Trophoblast cell (in vitro differentiated cells and primary cell): ENCODE data around the gene CASTOR1.
A peak's percentile ranks its signal among the peaks of the same experiment; 100 is the strongest.

Source experiments
- DNase-seq, 2 donors: peaks; one replicate each; pipeline ENCODE4 v3.0.0-alpha.2; 2016
- H2AFZ ChIP-seq: 2 replicates; pipeline ENCODE4 v1.6.1; 2013; ENCODE audit warnings: low read length, moderate library complexity, mild to moderate bottlenecking; ENCODE audit not compliant: insufficient read depth, poor library complexity
- H2AK5ac ChIP-seq: 2 replicates; pipeline ENCODE4 v1.6.1; 2013; ENCODE audit warnings: mild to moderate bottlenecking, low read length
- H2BK120ac ChIP-seq: 2 replicates; pipeline ENCODE4 v1.6.1; 2013; ENCODE audit warnings: low read length, mild to moderate bottlenecking, moderate library complexity; ENCODE audit not compliant: insufficient read depth, poor library complexity
- H2BK12ac ChIP-seq: 2 replicates; pipeline ENCODE4 v1.6.1; 2013; ENCODE audit warnings: mild to moderate bottlenecking, low read length, moderate library complexity
- H2BK5ac ChIP-seq: 2 replicates; pipeline ENCODE4 v1.6.1; 2013; ENCODE audit warnings: low read length, low read depth, moderate library complexity, mild to moderate bottlenecking; ENCODE audit not compliant: poor library complexity
- H3K14ac ChIP-seq: 2 replicates; pipeline ENCODE4 v1.6.1; 2013; ENCODE audit warnings: mild to moderate bottlenecking, low read length
- H3K18ac ChIP-seq: 2 replicates; pipeline ENCODE4 v1.6.1; 2013; ENCODE audit warnings: mild to moderate bottlenecking, low read length
- H3K23ac ChIP-seq: 2 replicates; pipeline ENCODE4 v1.6.1; 2013; ENCODE audit warnings: low read length
- H3K27ac ChIP-seq: 2 replicates; pipeline ENCODE4 v1.5.1; 2013; ENCODE audit warnings: low read depth, mild to moderate bottlenecking, inconsistent platforms, low read length, moderate library complexity
- H3K27me3 ChIP-seq: 2 replicates; pipeline ENCODE4 v1.6.1; 2013; ENCODE audit warnings: inconsistent platforms, mild to moderate bottlenecking, low read length, moderate library complexity; ENCODE audit not compliant: insufficient read depth
- H3K36me3 ChIP-seq, 2 experiments: 1 replicate in 1 of 2; 2 replicates in 1 of 2; pipeline ENCODE4 v1.6.1; 2013; ENCODE audit warnings: low read length in 2 of 2, mild to moderate bottlenecking in 2 of 2, moderate library complexity in 1 of 2; ENCODE audit not compliant: insufficient read depth in 2 of 2, control insufficient read depth in 1 of 2
- H3K4ac ChIP-seq: 2 replicates; pipeline ENCODE4 v1.6.1; 2013; ENCODE audit warnings: low read depth, mild to moderate bottlenecking, low read length, moderate library complexity
- H3K4me1 ChIP-seq, 2 experiments: 1 replicate in 1 of 2; 2 replicates in 1 of 2; pipeline ENCODE4 v1.6.1; 2013; ENCODE audit warnings: low read length in 2 of 2, mild to moderate bottlenecking in 2 of 2, moderate library complexity in 1 of 2; ENCODE audit not compliant: insufficient read depth in 2 of 2, control insufficient read depth in 1 of 2
- H3K4me2 ChIP-seq: 2 replicates; pipeline ENCODE4 v1.6.1; 2013; ENCODE audit warnings: inconsistent platforms, mild to moderate bottlenecking, low read length, moderate library complexity
- H3K4me3 ChIP-seq: 2 replicates; pipeline ENCODE4 v1.5.1; 2013; ENCODE audit warnings: mild to moderate bottlenecking, low read depth, low read length, inconsistent platforms
- H3K79me1 ChIP-seq: one replicate; pipeline ENCODE4 v1.6.1; 2013; ENCODE audit warnings: low read length
- H3K79me2 ChIP-seq: 2 replicates; pipeline ENCODE4 v1.6.1; 2013; ENCODE audit warnings: low read length, mild to moderate bottlenecking; ENCODE audit not compliant: control insufficient read depth, insufficient read depth, poor library complexity
- H3K9ac ChIP-seq: 2 replicates; pipeline ENCODE4 v1.6.1; 2013; ENCODE audit warnings: mild to moderate bottlenecking, low read length
- H3K9me3 ChIP-seq: 2 replicates; pipeline ENCODE4 v1.6.1; 2013; ENCODE audit warnings: low read depth, mild to moderate bottlenecking, control low read depth, inconsistent platforms, low read length; ENCODE audit not compliant: insufficient read depth
- H4K12ac ChIP-seq: 2 replicates; pipeline ENCODE4 v1.6.1; 2013; ENCODE audit warnings: low read depth, mild to moderate bottlenecking, low read length, moderate library complexity
- H4K8ac ChIP-seq: 2 replicates; pipeline ENCODE4 v1.6.1; 2013; ENCODE audit warnings: low read depth, mild to moderate bottlenecking, low read length, moderate library complexity
- H4K91ac ChIP-seq: one replicate; pipeline ENCODE4 v1.6.1; 2013; ENCODE audit warnings: low read depth, mild to moderate bottlenecking, low read length, moderate library complexity
- WGBS: extraction: QIAGEN DNeasy Blood & Tissue Kit; methylation state at CpG from one replicate; pipeline ENCODE4 v1.1.7; 2013; ENCODE audit warnings: missing lambda C conversion rate; ENCODE audit not compliant: insufficient read length, insufficient coverage; ENCODE audit errors: extremely low coverage; 5-methylcytosine and 5-hydroxymethylcytosine counted together

Gene CASTOR1

GRCh38 chr22:30318799-30319419, 29.6 kb upstream of the CASTOR1 start:
- WGBS = no CpG with 5 or more reads among the region's 7 CpGs
- H3K9ac ChIP-seq = no peak overlapping the region
- H3K4me2 ChIP-seq = no peak overlapping the region
- H2BK120ac ChIP-seq = no peak overlapping the region
- no peak overlapping the region for H4K12ac ChIP-seq
- no peak overlapping the region for H2BK12ac ChIP-seq
- no peak overlapping the region for H2BK5ac ChIP-seq
- H2AFZ ChIP-seq = no peak overlapping the region
- DNase-seq = no peak
- H3K4me3 ChIP-seq = no peak overlapping the region
- no peak overlapping the region for H4K8ac ChIP-seq
- H3K27me3 ChIP-seq = no peaks in the 10 kb centered on the region
- no peak overlapping the region for H4K91ac ChIP-seq
- H3K36me3 ChIP-seq = peaks cover 30 to 45% of the 10 kb centered on the region in 2 experiments
- no peak overlapping the region for H2AK5ac ChIP-seq
- H3K23ac ChIP-seq = no peak overlapping the region
- peak overlapping the region; percentile 31 for H3K4ac ChIP-seq
- H3K79me2 ChIP-seq = peaks cover 31% of the 10 kb centered on the region
- H3K27ac ChIP-seq = no peak overlapping the region
- peaks cover 53 to 63% of the 10 kb centered on the region in 2 experiments for H3K4me1 ChIP-seq
- H3K9me3 ChIP-seq = no peaks in the 10 kb centered on the region
- H3K79me1 ChIP-seq = peaks cover 16% of the 10 kb centered on the region
- no peak overlapping the region for H3K14ac ChIP-seq
- peak overlapping the region; percentile 7 for H3K18ac ChIP-seq

- Histone ChIP-seq H2AK5ac (no peak overlapping the region), H3K18ac (peak overlapping the region; percentile 24), H3K9me3 (no peaks in the 10 kb centered on the region), H3K14ac (no peak overlapping the region), H3K79me1 (peaks cover 16% of the 10 kb centered on the region), H3K4ac (peak overlapping the region; percentile 31), H2BK12ac (no peak overlapping the region), H3K23ac (no peak overlapping the region), H2BK5ac (no peak overlapping the region), H3K4me1 (peaks cover 53 to 64% of the 10 kb centered on the region in 2 experiments), H3K36me3 (peaks cover 32 to 45% of the 10 kb centered on the region in 2 experiments), H3K9ac (no peak overlapping the region), H3K27ac (peak overlapping the region; percentile 29), H4K91ac (no peak overlapping the region), H4K8ac (no peak overlapping the region), H2AFZ (no peak overlapping the region), H2BK120ac (no peak overlapping the region), H3K79me2 (peaks cover 31% of the 10 kb centered on the region), H3K27me3 (no peaks in the 10 kb centered on the region), H3K4me3 (no peak overlapping the region), H4K12ac (no peak overlapping the region), H3K4me2 (no peak overlapping the region)
- no peak for DNase-seq
- WGBS = no CpG with 5 or more reads among the region's 1 CpG
Measured at GRCh38 chr22:30317778-30318177, 28.5 kb upstream of the CASTOR1 start.

GRCh38 chr22:30315962-30316576, 26.8 kb upstream of the CASTOR1 start:
- Histone ChIP-seq H3K79me2 (peaks cover 25% of the 10 kb centered on the region), H2AK5ac (no peak overlapping the region), H3K27ac (peak overlapping the region; percentile 37), H3K4me3 (no peak overlapping the region), H3K4me2 (no peak overlapping the region), H4K8ac (no peak overlapping the region), H4K12ac (no peak overlapping the region), H3K36me3 (peaks cover 28 to 36% of the 10 kb centered on the region in 2 experiments), H3K9ac (no peak overlapping the region), H3K79me1 (peaks cover 28% of the 10 kb centered on the region), H2BK120ac (peak overlapping the region; percentile 39), H3K4ac (peak overlapping the region; percentile 42), H2AFZ (no peak overlapping the region), H4K91ac (peak overlapping the region; percentile 67), H3K18ac (peak overlapping the region; percentile 25), H3K23ac (no peak overlapping the region), H3K9me3 (no peaks in the 10 kb centered on the region), H3K14ac (peak overlapping the region; percentile 12), H2BK5ac (no peak overlapping the region), H2BK12ac (peak overlapping the region; percentile 62), H3K4me1 (peaks cover 61 to 75% of the 10 kb centered on the region in 2 experiments), H3K27me3 (no peaks in the 10 kb centered on the region)
- no peak for DNase-seq
- WGBS = no CpG with 5 or more reads among the region's 2 CpGs

- Histone ChIP-seq H3K79me1 (peaks cover 28% of the 10 kb centered on the region), H2AK5ac (no peak overlapping the region), H2BK12ac (no peak overlapping the region), H3K4me3 (no peak overlapping the region), H3K27ac (peak overlapping the region; percentile 37), H2BK5ac (peak overlapping the region; percentile 63), H3K4ac (no peak overlapping the region), H3K18ac (no peak overlapping the region), H3K36me3 (peaks cover 20 to 28% of the 10 kb centered on the region in 2 experiments), H3K23ac (no peak overlapping the region), H3K27me3 (no peaks in the 10 kb centered on the region), H3K79me2 (peaks cover 18% of the 10 kb centered on the region), H3K9me3 (no peaks in the 10 kb centered on the region), H2BK120ac (peak overlapping the region; percentile 39), H4K91ac (peak overlapping the region; percentile 67), H3K9ac (no peak overlapping the region), H3K14ac (no peak overlapping the region), H3K4me1 (peaks cover 63 to 76% of the 10 kb centered on the region in 2 experiments), H4K12ac (no peak overlapping the region), H4K8ac (no peak overlapping the region), H3K4me2 (no peak overlapping the region), H2AFZ (no peak overlapping the region)
- no CpG with 5 or more reads among the region's 8 CpGs for WGBS
- peak; percentile 70 to 76 for DNase-seq
Measured at GRCh38 chr22:30314915-30315314, 25.6 kb upstream of the CASTOR1 start.
